Gastroesophageal sphincter (tissue), 4 donors: Measurements from ENCODE around the gene METTL4. TPM values are rescaled to one million over a fixed set of nuclear protein-coding genes. Genes with fewer than 3 reads are reported as not detected.

Source experiments
- ATAC-seq: fragments of 150-250 bp; one replicate; pipeline ENCODE4 v1.9.1; 2016; ENCODE audit warnings: mild to moderate bottlenecking, moderate library complexity
- H3K27ac ChIP-seq, 4 donors: fragments of 200-600 bp; sonication (generic) in 3 of 4; 1 replicate in 3 of 4; 2 replicates in 1 of 4; pipeline ENCODE4 v1.5.1; 2016 to 2019
- H3K27me3 ChIP-seq: fragments of 200-600 bp; sonication (generic); one replicate; pipeline ENCODE4 v1.5.1; 2019
- H3K36me3 ChIP-seq, 2 donors: fragments of 200-600 bp; sonication (generic); one replicate each; pipeline ENCODE4 v1.5.1; 2019; ENCODE audit warnings: control low read depth in 1 of 2
- H3K4me1 ChIP-seq, 3 donors: fragments of 200-600 bp; sonication (generic); 1 replicate in 2 of 3; 2 replicates in 1 of 3; pipeline ENCODE4 v1.5.1; 2016 to 2019; ENCODE audit warnings: control low read depth in 2 of 3
- H3K4me3 ChIP-seq, 2 donors: fragments of 200-600 bp; sonication (generic); one replicate each; pipeline ENCODE4 v1.5.1; 2019; ENCODE audit warnings: mild to moderate bottlenecking in 1 of 2, moderate library complexity in 1 of 2
- H3K9me3 ChIP-seq, 3 donors: fragments of 200-600 bp; sonication (generic); one replicate each; pipeline ENCODE4 v1.5.1; 2017 to 2019; ENCODE audit warnings: control low read depth in 2 of 3
- CTCF ChIP-seq, 4 experiments: fragments of 200-600 bp in 2 of 4; fragments of 450-650 bp in 2 of 4; sonication (generic) in 1 of 4; IDR thresholded peaks; one replicate each; pipeline ENCODE4 v1.5.1; 2017 to 2019; ENCODE audit warnings: antibody characterized with exemption in 4 of 4, mild to moderate bottlenecking in 2 of 4, moderate library complexity in 2 of 4
- EP300 ChIP-seq: sonication (generic); formaldehyde crosslinking; IDR thresholded peaks from one replicate; pipeline ENCODE4 v1.6.1; 2017; ENCODE audit warnings: antibody characterized with exemption, mild to moderate bottlenecking
- POLR2A ChIP-seq, 2 donors: fragments of 450-650 bp; IDR thresholded peaks; one replicate each; pipeline ENCODE4 v1.6.1; 2017; ENCODE audit warnings: antibody characterized with exemption in 2 of 2, mild to moderate bottlenecking in 2 of 2, moderate library complexity in 1 of 2
- POLR2AphosphoS5 ChIP-seq: sonication (generic); formaldehyde crosslinking; IDR thresholded peaks from one replicate; pipeline ENCODE4 v1.6.1; 2017; ENCODE audit warnings: antibody characterized with exemption
- WGBS, 2 donors: methylation state at CpG; one replicate each; pipeline ENCODE4 v1.1.5; 2018; ENCODE audit warnings: low coverage in 1 of 2; 5-methylcytosine and 5-hydroxymethylcytosine counted together
- total RNA-seq, 4 donors: library from RNA; depleted of rRNA; stranded (reverse); fragments of >200 nt; gene quantifications; one replicate each; pipeline ENCODE4 v1.1.0, GENCODE V29; 2016

METTL4 gene
- total RNA-seq, 4 donors from 2014 or later = 4.2 to 9.5 (median 5.4) TPM

DNA sequence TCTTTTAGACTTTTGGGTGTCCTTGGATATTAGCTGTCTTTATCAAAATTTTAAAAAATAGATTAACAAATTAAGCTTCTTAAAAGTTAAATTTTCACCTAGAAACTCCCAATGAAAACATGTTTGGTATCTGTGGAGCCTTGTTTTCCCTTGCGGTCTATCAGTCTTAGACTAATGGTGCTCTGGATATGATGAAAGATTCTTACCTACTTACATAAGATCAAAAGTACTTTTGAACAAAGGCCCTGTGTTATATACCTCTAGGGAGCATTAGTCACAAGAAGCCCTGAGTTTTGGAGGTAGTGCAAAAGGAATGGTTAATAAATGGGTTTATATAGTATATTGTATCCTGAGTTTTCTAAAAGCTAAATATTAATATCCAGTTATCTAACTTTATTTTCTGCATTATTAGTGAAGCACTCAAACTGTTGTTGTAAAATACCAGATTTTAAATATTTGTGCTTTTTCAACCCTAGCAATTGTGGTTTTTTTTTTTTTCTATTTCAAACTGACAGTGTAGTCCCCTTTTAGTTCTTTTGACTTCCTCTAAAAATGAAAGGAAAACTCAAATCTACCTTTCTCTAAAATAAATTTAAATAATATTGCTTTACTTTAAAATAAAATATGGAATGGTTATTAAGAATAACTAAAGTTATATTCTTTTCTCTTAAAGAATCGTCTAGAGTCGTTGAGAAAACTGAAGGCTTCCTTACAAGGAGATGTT lies 18.2 kb upstream of the METTL4 start:
- H3K36me3 ChIP-seq = no peaks in the 10 kb centered on the region
- H3K4me1 ChIP-seq = no peaks in the 10 kb centered on the region
- WGBS, 2 donors = 49 to 74% methylated on average over 3 of the region's 3 CpGs
- H3K4me3 ChIP-seq = no peak overlapping the region
- H3K27me3 ChIP-seq = no peaks in the 10 kb centered on the region
- H3K9me3 ChIP-seq = no peaks in the 10 kb centered on the region
- no peak for ATAC-seq
- H3K27ac ChIP-seq = peak overlapping the region in 1 of 4 donors; percentile 31
- TF ChIP-seq EP300 (no peak), POLR2AphosphoS5 (no peak), CTCF (IDR thresholded peaks at IDR 0.05) (no peak), POLR2A (IDR thresholded peaks at IDR 0.05) (no peak)

- ATAC-seq = no peak
- H3K36me3 ChIP-seq = no peaks in the 10 kb centered on the region
- 63 to 70% methylated on average over 5 of the region's 5 CpGs for WGBS, 2 donors
- TF ChIP-seq POLR2A (IDR thresholded peaks at IDR 0.05) = no peak
- TF ChIP-seq POLR2AphosphoS5 = no peak
- TF ChIP-seq EP300 = no peak
- TF ChIP-seq CTCF (IDR thresholded peaks at IDR 0.05) = no peak
- no peaks in the 10 kb centered on the region for H3K27me3 ChIP-seq
- peak overlapping the region in 1 of 4 donors; percentile 31 for H3K27ac ChIP-seq
- no peak overlapping the region for H3K4me3 ChIP-seq
- no peaks in the 10 kb centered on the region for H3K9me3 ChIP-seq
- H3K4me1 ChIP-seq = no peaks in the 10 kb centered on the region
Observed at GRCh38 chr18:2588666-2589344, 17.5 kb upstream of the METTL4 start.

DNA sequence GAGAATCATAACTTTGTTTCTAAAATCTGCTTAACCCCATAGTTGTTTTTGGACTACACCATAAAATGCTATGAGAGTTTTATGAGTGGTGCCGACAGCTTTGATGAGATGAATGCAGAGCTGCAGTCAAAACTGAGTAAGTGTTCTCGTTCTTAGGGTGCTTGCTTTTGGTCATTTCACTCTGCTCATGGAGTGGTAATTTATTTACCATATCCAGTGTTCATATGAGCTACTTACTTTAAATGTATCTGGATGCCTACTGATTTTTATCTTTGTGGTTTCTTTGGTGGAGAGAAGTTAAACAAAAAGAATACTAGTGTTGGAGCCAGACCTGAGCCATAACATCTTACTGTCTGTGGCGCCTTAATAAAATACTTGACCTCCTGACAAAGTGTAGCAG lies 16.5 kb upstream of the METTL4 start:
- H3K27me3 ChIP-seq = no peaks in the 10 kb centered on the region
- WGBS, 2 donors = 85 to 91% methylated on average over 3 of the region's 3 CpGs
- TF ChIP-seq EP300 (no peak), POLR2AphosphoS5 (no peak), POLR2A (IDR thresholded peaks at IDR 0.05) (no peak), CTCF (IDR thresholded peaks at IDR 0.05) (no peak)
- no peak overlapping the region for H3K4me3 ChIP-seq
- H3K36me3 ChIP-seq = no peaks in the 10 kb centered on the region
- no peak overlapping the region for H3K27ac ChIP-seq
- no peaks in the 10 kb centered on the region for H3K4me1 ChIP-seq
- no peaks in the 10 kb centered on the region for H3K9me3 ChIP-seq
- no peak for ATAC-seq

- no peak overlapping the region for H3K4me3 ChIP-seq
- TF ChIP-seq EP300 (no peak), POLR2AphosphoS5 (no peak), POLR2A (IDR thresholded peaks at IDR 0.05) (no peak), CTCF (IDR thresholded peaks at IDR 0.05) (no peak)
- no peaks in the 10 kb centered on the region for H3K36me3 ChIP-seq
- H3K27me3 ChIP-seq = peaks cover 5% of the 10 kb centered on the region
- peaks cover 0 to 26% (median 13%) of the 10 kb centered on the region in 3 donors for H3K4me1 ChIP-seq
- no peak for ATAC-seq
- 14 to 33% methylated on average over 2 of the region's 2 CpGs for WGBS, 2 donors
- no peaks in the 10 kb centered on the region for H3K9me3 ChIP-seq
- H3K27ac ChIP-seq = no peak overlapping the region
Observed at GRCh38 chr18:2573408-2573807, 2.1 kb upstream of the METTL4 start.

DNA sequence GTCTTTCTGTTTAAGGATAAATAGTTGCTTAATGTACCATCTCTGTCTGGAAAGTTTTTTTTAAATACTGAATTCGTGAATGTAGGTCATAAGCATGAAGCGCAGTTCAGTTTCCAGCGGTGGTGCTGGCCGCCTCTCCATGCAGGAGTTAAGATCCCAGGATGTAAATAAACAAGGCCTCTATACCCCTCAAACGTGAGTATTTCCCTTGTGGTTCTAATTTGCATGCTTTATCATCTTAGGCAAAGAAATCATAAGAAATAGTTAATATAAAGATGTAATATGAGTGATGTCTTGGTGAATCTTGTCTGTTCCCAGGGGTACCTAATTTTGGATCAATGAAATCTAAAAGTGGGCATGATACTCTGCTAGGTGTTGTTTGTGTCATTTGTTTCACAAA lies 1.6 kb upstream of the METTL4 start:
- Histone ChIP-seq H3K27ac (no peak overlapping the region), H3K36me3 (no peaks in the 10 kb centered on the region), H3K27me3 (peaks cover 5% of the 10 kb centered on the region), H3K9me3 (no peaks in the 10 kb centered on the region), H3K4me3 (no peak overlapping the region), H3K4me1 (peaks cover 0 to 26% (median 13%) of the 10 kb centered on the region in 3 donors)
- ATAC-seq = no peak
- 41 to 49% methylated on average over 5 of the region's 5 CpGs for WGBS, 2 donors
- no peak for TF ChIP-seq CTCF (IDR thresholded peaks at IDR 0.05)
- no peak for TF ChIP-seq EP300
- no peak for TF ChIP-seq POLR2AphosphoS5
- no peak for TF ChIP-seq POLR2A (IDR thresholded peaks at IDR 0.05)
